ENCODE results near the gene PRCD.
"Not testable (repeated sequence)": the region's sequence is repeated elsewhere in the genome, so short reads cannot be mapped to it uniquely, and the experiment has no call there.

Gene PRCD

DNA sequence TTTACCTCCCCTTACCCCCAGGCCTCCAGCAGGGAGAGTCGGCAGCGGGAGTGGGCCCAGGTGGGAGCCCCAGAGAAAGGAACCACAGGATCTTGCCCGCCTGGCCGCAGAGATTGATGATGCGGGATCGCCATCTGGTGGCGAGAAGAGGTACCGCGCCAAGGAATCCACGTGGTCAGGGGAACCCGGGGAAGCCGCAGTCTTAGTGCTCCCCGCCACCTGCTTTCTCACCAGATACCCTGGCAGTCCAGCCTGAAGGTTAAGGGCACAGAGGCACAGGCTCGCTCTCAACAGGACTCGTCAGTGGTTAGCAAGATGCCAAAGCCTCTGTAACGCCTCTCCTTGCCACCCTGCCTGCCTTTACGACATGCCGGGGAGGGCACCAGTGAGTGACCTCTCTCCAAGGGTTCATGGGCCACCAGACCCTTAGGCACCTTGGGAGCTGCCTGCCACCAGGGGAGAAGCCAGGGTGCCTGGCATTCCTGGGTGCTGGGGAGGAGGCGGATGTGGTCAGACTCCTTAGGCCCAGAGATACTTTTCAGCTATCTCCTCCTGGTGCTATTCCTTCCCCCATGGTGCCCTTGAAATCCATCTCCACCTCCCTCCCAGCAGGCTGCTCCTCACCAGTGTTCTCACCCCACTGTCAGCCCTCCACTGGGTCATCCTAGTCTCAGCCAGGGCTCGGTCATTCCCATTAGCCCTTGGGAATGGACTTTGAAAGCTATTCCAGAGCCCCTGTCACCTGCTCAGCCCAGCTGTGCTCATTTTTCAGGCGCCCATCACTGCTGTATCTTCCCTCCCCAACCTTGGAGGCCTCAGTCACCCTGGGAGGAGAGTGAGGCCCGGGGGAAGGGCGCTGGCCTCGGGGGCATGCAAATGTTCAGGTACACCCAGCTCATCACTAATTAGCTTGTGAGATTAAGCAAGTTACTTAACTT is 33.2 kb upstream of the PRCD start:
- DNase-seq, result peak; percentile 82

DNA sequence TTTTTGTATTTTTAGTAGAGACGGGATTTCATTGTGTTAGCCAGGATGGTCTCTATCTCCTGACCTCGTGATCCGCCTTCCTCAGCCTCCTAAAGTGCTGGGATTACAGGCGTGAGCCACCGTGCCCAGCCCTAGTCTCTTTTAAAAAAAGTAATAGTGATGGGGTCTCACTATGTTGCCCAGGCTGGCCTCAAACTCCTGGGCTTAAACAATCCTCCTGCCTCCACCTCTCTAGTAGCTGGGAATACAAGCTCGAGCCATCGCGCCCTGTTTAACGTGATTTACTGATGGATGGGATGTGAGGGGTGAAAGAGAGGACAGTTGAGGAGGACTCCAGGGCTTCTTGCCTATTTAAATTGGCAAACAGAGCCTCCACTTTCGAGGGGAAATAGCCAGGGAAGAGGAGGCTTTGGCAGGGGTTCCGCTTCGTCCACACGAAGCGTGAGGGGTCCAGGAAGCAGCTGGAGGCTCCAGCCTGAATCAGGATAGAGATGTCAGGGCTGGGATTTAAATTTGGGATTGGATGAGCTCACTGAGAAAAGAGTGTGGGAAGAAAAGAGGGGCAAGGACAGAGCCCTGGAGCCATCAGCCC is 31.3 kb upstream of the PRCD start:
- not testable (repeated sequence) for DNase-seq

DNA sequence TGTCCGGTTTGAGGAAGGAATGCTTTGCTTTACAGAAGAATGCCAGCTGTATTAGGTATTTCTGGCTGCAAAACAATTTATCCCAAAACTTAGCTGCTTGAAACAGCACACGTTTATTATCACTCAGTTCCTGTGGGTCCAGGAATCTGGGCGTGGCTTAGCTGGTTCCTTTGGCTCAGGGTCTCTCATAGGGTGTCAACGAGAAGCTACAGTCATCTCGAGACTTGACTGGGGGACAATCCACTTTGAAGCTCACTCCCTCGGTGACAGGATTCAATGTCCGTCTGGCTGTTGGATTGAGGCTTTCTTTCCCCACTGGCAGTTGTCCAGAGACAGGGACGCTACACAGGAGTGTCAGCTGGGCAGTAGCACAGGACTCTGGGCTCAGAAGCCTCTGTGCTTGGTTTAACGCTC is 29.0 kb upstream of the PRCD start:
- no peak for DNase-seq

DNA sequence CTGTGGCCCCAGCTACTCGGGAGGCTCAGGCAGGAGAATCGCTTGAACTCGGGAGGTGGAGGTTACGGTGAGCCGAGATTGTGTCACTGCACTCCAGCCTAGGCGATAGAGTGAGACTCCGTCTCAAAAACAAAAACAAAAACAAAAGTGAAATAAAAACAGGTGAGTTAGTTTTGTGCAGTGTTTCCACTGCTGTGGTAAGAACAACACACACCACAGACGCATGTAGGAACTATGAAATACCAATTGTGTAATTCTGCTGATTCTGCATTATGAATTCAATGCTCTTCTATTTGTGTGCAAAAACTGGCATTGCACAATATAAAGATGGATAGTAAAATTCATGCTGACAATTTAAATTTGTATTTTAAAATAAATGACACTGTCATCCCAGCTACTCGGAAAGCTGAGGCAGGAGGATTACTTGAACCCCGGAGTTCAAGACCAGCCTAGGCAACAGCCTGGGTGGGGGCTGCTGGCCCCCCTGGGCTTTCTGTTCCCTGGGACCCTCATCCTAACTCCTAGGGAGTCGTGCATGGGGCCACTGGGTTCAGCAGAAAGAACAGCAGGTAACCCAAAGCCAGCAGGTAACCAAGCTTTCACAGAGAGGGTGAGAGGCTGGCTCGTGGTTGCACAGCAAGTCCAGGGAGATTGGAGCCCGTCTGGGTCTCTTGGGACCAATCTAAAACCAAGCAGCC is 28.0 kb upstream of the PRCD start:
- DNase-seq, result peak; percentile 82

DNA sequence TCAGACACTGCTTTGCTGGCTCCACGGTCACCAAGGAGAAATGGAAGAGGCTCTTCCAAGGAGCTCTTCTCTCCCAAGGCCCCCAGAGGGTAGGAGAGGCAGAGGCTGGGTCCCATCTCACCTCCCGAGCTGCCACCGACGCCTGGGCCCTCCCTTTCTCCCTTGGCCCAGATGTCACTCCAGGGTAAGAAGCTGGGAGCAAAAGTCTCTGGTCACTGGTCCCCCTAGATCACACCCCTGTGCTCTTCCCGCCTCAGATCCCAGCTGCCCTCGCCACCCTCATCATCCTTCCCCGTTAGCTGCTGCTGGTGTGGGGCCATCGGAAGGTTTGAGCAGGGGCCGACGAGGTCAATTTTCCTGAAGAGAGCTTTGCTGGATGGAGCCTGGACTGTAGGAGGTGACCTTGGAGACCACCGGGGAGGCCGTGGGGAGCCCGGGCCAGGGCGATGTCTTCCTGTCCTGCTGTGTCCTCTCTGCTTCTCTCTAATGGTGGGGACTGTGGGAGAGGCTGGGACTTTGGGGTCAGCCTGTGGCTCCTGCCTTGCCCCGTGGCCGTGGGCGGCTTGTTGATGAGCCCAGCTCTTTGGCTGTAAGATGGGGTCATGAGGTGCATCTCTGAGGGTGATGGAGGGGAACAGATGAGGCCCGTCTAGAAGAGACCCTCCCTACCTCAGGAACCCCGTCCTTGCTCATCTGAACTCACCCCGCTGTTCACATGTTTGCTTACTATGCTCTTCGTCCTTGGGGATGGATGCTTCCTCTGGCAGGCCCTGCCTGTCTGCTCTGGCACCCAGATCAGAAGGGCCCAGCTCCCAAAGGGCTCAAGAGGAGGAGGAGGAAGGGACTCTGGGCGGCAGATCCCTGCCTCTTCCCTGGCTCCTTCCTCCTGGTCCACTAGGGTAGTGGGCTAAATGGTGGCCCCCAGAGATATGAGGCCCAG is 27.2 kb upstream of the PRCD start:
- DNase-seq, result no peak

DNA sequence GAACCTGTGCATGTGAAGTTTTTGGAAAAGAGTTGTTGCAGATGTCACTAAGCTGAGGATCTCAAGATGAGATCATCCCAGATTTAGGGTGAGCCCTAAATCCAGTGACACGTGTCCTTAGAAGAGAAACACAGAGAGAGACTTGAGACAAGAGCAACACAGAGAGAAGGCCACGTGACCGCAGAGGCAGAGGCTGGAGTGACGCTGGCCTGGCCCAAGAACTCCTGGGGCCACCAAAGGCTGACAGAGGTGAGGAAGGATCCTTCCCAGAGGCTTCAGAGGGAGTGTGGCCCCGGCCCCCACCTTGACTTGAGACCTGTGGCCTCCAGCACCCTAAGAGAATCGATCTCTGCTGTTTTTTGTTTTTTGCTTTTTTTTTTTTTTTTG is 26.5 kb upstream of the PRCD start:
- no peak for DNase-seq

DNA sequence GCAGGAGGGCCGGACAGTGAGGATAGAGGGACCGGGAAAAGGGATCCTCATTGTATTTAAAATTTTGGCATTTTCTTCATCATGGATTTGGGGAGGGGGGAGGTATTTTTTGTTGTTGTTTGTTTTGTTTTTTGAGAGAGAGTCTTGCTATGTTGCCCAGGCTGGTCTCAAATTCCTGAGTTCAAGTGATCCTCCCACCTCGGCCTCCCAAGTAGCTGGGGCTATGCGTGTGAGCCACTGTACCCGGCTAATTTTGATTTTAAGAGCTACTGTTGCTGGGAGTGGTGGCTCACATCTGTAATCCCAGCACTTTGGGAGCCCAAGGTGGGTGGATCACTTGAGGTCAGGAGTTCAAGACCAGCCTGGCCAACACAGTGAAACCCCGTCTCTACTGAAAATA is 25.5 kb upstream of the PRCD start:
- not testable (repeated sequence) for DNase-seq

DNA sequence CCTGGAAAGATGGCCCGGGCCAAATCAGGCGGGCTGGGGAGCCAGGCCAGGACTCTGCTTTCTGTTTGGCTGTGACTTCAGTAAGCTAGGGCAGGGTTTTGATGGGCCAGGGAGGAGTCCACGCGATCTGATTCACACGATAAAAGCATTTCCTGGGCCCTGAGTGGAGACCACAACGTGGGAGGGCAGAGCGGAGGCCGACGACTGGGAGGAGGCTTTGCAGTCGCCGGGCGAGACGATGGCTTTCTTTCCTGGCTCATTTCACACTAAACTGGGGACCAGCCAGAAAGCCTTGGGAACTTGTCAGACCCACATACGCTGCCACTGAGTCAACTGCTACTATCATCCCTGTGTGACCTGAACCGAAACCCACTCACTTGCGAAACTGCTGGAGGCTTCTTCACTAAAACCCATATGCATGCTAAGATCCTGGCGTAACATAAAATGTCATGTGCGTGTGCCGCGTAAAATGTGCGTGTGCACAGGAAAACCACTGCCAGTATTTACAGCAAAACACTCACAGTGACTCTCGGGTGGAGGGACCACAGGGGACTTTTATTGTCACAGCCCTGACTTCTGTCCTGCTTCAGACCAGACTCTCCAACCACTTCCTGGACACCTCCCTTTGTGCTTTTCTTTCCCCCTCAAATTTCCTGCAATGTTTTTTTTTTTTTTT is 24.4 kb upstream of the PRCD start:
- peak; percentile 99 for DNase-seq

DNA sequence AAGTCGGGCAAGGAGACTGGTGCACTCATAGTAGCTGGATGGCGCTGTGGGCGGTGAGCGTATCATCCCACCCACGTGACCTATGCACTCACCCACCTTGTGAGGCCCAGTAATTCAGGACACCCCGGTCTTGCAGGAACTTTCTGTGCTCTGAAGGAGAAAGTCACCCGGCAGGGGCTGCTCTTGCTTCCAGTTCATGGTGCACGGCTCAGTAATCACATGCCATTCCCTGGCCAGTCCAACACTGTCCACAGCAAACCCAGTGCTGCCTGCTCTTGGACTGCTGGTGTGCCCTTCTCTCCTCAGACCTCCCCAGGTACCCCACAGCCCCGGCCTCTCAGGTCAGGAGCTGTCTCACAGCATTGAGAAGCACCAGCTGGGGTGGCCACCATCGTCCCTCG is 22.2 kb upstream of the PRCD start:
- DNase-seq, result peak; percentile 90

DNA sequence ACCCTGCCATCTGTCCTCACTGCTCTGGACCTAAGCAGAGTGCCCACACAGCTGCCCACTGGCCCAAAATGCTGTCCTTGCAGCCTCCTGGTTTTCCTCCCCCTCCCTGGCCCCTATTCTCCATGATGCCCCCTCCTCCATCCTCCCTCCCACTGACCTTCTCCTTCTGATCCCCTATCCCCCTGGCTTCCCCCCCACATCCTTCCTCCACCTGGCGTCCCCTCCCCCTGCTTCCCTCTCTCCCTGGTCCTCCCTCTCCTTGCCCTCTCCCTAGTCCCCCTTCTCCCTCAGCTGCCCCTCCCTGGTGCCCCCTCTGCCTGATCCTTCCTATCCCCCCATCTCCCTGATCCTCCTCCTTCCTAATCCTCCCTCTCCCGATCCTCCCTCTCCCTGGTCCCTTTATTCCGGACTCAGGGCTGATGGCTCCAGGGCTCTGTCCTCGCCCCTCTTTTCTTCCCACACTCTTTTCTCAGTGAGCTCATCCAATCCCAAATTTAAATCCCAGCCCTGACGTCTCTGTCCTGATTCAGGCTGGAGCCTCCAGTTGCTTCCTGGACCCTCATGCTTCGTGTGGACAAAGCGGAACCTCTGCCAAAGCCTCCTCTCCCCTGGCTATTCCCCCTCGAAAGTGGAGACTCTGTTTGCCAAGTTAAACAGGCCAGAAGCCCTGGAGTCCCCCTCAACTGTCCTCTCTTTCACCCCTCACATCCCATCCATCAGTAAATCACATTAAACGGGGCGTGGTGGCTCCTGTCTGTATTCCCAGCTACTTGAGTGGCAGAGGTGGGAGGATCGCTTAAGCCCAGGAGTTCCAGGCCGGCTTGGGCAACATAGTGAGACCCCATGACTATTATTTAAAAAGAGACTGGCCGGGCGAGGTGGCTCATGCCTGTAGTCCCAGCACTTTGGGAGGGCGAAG is 20.5 kb upstream of the PRCD start:
- no peak for DNase-seq

DNA sequence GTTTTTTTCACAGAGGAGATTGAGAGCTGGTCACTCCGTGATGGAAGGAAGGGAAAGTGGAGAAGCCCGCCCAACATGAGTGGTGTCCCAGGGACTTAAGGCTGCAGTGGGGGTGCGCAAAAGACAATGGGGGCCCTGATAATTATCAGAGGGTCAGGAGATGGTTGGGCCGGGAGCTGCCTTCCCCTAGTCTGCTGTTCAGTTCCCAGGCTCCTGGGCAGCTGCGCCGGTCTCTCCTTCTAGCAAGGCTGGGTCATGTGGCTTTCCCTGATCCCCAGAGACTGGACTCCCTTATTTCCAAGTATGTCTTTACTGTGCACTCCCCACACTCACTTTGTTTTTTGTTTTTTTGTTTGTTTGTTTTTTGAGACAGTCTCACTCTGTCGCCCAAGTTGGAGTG is 18.6 kb upstream of the PRCD start:
- no peak for DNase-seq

DNA sequence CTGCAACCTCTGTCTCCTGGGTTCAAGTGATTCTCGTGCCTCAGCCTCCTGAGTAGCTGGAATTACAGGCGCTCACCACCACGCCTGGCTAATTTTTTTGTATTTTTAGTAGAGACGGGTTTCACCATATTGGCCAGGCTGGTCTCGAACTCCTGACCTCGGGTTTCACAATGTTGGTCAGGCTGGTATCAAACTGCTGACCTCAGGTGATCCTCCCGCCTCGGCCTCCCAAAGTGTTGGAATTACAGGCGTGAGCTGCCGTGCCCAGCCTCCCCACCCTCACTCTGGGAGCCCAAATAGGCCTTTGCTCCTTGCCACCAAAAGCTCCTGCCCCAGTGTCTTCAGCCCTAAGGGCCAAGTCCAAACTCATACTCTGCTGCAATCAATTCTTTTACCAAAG is 18.2 kb upstream of the PRCD start:
- not testable (repeated sequence) for DNase-seq

DNA sequence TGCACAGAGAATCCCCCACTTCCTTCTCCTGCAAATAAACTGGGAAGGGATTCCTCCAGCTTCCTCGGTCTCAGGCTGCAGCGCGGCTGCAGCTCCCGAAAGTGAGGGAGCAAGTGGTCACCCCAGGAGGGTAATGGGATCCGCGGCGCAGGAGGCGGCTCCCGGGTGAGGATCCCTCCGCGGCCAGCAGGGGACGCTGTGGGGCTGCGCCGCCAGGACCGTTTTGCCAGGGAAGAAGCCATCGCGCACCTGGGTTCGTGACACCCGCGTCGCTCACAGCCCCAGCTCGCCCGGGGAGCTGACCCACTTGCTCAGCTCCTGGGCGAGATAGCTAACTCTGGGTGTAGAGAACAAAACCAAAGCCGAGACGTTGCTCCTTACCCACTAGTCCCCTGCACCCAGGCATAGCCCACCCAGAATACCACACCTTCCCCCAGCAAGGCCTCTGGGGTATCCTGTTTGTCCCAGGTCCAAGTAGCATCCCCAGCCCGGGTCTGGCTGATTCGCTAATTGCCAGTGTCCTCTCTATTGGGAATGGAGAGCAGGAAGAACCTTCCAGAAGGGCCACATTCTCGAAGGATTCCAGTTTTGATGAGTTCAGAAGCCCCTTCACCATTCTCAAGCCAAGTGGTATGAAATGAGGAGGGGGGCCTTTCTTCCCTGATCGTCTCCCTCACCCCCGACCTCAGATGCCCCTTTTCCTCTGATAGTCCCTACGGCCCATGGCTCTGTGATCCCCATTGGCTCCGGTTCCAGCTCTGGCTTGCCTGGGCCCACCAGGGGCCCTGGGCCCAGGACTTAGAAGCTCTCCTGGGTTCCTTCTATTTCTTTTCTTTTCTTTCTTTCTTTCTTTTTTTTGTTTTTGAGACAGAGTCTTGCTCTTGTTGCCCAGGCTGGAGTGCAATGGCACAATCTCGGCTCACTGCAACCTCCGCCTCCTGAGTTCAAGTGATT is 16.5 kb upstream of the PRCD start:
- DNase-seq, result peak; percentile 76

DNA sequence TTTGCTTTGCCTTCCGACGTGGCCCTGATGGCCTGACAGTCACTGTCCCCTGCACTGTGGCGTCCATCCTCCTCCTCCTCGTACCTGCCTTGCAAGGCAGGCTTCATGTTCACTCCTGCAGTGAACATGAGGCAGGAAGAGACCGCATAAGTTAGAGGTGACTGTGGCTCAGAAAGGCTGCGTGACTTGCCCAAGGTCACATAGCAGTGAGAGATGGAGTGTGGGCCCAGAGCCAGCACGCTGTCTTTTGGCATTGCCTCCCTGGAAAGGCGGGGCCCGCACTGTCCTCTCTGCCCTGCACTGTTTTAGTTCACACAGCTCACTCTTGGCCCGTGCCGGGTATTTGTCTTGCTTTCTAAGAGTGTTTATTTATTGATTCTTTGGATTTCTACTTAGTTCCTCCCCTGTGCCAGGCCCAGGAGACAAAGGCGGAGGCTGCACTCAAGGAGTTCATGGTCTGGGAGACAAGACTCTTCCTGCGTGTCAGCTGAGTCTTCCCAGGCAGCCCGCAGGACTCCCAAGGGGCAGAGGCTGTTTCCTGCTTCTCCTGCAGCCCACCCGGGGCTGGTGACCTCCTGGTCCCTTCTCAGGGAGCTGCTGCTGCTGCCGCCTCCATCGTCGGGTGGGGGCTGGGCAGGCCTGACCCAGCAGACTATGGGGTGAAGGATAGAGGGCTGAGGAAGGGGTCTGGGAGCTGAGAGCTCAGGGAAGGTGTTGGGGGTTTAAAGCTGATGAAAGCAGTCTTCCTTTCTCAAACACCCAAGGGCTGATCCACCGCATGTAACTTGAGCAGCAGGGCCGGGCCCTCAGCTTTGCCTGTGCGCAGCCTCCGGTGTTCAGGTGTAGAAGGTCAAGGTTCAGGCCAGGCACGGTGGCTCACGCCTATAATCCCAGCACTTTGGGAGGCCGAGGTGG is 15.0 kb upstream of the PRCD start:
- DNase-seq, result no peak

DNA sequence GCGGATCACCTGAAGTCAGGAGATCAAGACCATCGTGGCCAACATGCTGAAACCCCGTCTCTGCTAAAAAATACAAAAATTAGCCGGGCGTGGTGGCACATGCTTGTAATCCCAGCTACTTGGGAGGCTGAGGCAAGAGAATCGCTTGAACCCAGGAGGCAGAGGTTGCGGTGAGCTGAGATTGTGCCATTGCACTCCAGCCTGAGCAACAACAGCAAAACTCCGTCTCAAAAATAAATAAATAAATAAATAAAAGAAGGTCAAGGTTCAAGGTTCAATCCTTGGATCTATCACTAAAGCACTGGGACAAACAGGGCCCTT is 14.4 kb upstream of the PRCD start:
- not testable (repeated sequence) for DNase-seq

DNA sequence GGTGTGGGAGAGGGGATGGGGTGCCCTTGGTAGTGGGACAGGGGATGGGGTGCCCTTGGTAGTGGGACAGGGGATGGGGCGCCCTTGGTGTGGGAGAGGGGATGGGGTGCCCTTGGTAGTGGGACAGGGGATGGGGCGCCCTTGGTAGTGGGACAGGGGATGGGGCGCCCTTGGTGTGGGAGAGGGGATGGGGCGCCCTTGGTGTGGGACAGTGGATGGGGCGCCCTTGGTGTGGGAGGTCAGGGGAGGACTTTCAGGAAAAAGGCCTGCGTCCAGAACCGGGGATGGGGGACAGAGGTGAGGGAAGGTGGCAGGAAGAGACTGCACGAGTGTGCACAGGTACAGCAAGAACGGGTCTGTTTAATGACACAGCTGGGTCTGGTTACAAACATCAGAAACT is 12.8 kb upstream of the PRCD start:
- not testable (repeated sequence) for DNase-seq

DNA sequence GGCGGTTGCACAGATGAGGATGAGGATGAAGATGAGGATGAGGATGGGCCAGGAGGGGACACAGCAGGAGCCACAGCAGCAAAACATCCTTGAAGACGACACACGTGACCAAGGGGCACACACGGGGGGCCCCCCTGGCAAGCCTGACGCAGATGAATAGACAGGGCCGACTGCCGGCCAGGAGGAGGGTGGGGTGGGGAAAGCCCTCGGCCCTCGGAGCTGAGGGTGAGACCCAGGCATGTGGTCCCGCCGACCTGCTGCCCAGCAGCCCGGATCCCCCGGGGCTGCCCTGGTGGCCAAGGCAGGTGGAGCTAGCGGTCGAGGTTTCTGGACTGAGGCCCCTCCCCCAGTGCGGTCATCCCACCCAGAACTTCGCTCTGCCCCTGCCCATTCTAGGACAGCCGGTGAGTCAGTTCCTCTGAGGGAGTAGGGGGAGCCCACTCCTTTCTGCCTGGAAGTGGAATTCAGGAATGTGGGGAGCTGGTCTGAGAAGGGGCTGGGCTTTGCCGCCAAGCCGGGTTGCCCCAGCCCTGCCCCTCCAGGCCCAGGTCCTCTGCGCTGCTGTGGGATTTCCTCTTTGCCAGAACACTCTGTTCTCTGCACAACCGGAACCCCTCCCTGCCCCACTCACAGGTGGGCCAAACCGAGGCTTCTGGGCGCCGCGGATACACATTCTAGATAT is 12.3 kb upstream of the PRCD start:
- DNase-seq, result peak; percentile 51

DNA sequence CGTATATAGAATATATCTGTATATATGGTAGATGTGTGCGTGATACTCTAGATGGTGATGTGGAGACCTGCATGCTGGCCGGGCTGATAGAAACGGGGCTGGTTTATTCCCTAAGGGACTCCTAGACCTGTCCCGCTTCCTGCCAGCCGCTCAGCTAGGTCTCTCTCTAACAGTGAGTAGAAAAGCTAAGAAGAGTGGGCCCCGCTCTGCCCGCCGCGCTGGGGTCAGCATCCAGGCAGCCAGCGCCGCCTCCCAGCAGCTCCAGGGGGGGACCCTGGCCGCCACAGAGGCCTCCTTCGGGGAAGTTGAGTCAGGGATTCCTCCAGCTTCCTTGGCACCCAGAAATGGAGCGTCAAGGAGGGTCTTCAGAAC is 11.7 kb upstream of the PRCD start:
- DNase-seq, result no peak
